Trophoblast cell (in vitro differentiated cells and primary cell): Measurements from ENCODE around the gene WRNIP1.

ENCODE experiments used
- DNase-seq, 2 donors: peaks; one replicate each; pipeline ENCODE4 v3.0.0-alpha.2; 2016
- H2AFZ ChIP-seq: 2 replicates; pipeline ENCODE4 v1.6.1; 2013; ENCODE audit warnings: low read length, moderate library complexity, mild to moderate bottlenecking; ENCODE audit not compliant: insufficient read depth, poor library complexity
- H2AK5ac ChIP-seq: 2 replicates; pipeline ENCODE4 v1.6.1; 2013; ENCODE audit warnings: mild to moderate bottlenecking, low read length
- H2BK120ac ChIP-seq: 2 replicates; pipeline ENCODE4 v1.6.1; 2013; ENCODE audit warnings: low read length, mild to moderate bottlenecking, moderate library complexity; ENCODE audit not compliant: insufficient read depth, poor library complexity
- H2BK12ac ChIP-seq: 2 replicates; pipeline ENCODE4 v1.6.1; 2013; ENCODE audit warnings: mild to moderate bottlenecking, low read length, moderate library complexity
- H2BK5ac ChIP-seq: 2 replicates; pipeline ENCODE4 v1.6.1; 2013; ENCODE audit warnings: low read length, low read depth, moderate library complexity, mild to moderate bottlenecking; ENCODE audit not compliant: poor library complexity
- H3K14ac ChIP-seq: 2 replicates; pipeline ENCODE4 v1.6.1; 2013; ENCODE audit warnings: mild to moderate bottlenecking, low read length
- H3K18ac ChIP-seq: 2 replicates; pipeline ENCODE4 v1.6.1; 2013; ENCODE audit warnings: mild to moderate bottlenecking, low read length
- H3K23ac ChIP-seq: 2 replicates; pipeline ENCODE4 v1.6.1; 2013; ENCODE audit warnings: low read length
- H3K27ac ChIP-seq: 2 replicates; pipeline ENCODE4 v1.5.1; 2013; ENCODE audit warnings: low read depth, mild to moderate bottlenecking, inconsistent platforms, low read length, moderate library complexity
- H3K27me3 ChIP-seq: 2 replicates; pipeline ENCODE4 v1.6.1; 2013; ENCODE audit warnings: inconsistent platforms, mild to moderate bottlenecking, low read length, moderate library complexity; ENCODE audit not compliant: insufficient read depth
- H3K36me3 ChIP-seq, 2 experiments: 1 replicate in 1 of 2; 2 replicates in 1 of 2; pipeline ENCODE4 v1.6.1; 2013; ENCODE audit warnings: low read length in 2 of 2, mild to moderate bottlenecking in 2 of 2, moderate library complexity in 1 of 2; ENCODE audit not compliant: insufficient read depth in 2 of 2, control insufficient read depth in 1 of 2
- H3K4ac ChIP-seq: 2 replicates; pipeline ENCODE4 v1.6.1; 2013; ENCODE audit warnings: low read depth, mild to moderate bottlenecking, low read length, moderate library complexity
- H3K4me1 ChIP-seq, 2 experiments: 1 replicate in 1 of 2; 2 replicates in 1 of 2; pipeline ENCODE4 v1.6.1; 2013; ENCODE audit warnings: low read length in 2 of 2, mild to moderate bottlenecking in 2 of 2, moderate library complexity in 1 of 2; ENCODE audit not compliant: insufficient read depth in 2 of 2, control insufficient read depth in 1 of 2
- H3K4me2 ChIP-seq: 2 replicates; pipeline ENCODE4 v1.6.1; 2013; ENCODE audit warnings: inconsistent platforms, mild to moderate bottlenecking, low read length, moderate library complexity
- H3K4me3 ChIP-seq: 2 replicates; pipeline ENCODE4 v1.5.1; 2013; ENCODE audit warnings: mild to moderate bottlenecking, low read depth, low read length, inconsistent platforms
- H3K79me1 ChIP-seq: one replicate; pipeline ENCODE4 v1.6.1; 2013; ENCODE audit warnings: low read length
- H3K79me2 ChIP-seq: 2 replicates; pipeline ENCODE4 v1.6.1; 2013; ENCODE audit warnings: low read length, mild to moderate bottlenecking; ENCODE audit not compliant: control insufficient read depth, insufficient read depth, poor library complexity
- H3K9ac ChIP-seq: 2 replicates; pipeline ENCODE4 v1.6.1; 2013; ENCODE audit warnings: mild to moderate bottlenecking, low read length
- H3K9me3 ChIP-seq: 2 replicates; pipeline ENCODE4 v1.6.1; 2013; ENCODE audit warnings: low read depth, mild to moderate bottlenecking, control low read depth, inconsistent platforms, low read length; ENCODE audit not compliant: insufficient read depth
- H4K12ac ChIP-seq: 2 replicates; pipeline ENCODE4 v1.6.1; 2013; ENCODE audit warnings: low read depth, mild to moderate bottlenecking, low read length, moderate library complexity
- H4K8ac ChIP-seq: 2 replicates; pipeline ENCODE4 v1.6.1; 2013; ENCODE audit warnings: low read depth, mild to moderate bottlenecking, low read length, moderate library complexity
- H4K91ac ChIP-seq: one replicate; pipeline ENCODE4 v1.6.1; 2013; ENCODE audit warnings: low read depth, mild to moderate bottlenecking, low read length, moderate library complexity
- WGBS: extraction: QIAGEN DNeasy Blood & Tissue Kit; methylation state at CpG from one replicate; pipeline ENCODE4 v1.1.7; 2013; ENCODE audit warnings: missing lambda C conversion rate; ENCODE audit not compliant: insufficient read length, insufficient coverage; ENCODE audit errors: extremely low coverage; 5-methylcytosine and 5-hydroxymethylcytosine counted together

Gene WRNIP1

DNA sequence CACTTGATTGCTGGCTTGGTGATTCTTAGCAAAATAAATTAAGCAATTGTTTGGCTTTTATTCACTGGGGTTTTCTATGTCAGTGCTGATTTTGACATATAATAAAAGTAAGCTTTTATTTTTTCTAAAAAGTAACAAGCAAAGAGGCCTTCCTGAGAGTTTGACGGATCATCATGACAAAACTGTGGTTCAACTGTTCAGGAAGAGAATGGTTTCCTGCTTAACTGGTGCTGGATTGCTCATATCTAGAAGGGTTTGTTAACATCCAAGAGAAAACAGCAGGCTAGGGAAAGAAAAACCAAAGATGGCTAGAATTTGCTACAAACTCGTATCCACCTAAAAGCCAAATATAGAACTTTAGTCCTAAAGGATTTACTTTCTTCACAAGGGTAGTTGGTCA is 55.2 kb downstream of the WRNIP1 start:
- Histone ChIP-seq H3K9me3 (no peaks in the 10 kb centered on the region), H3K79me2 (no peaks in the 10 kb centered on the region), H3K4me2 (no peak overlapping the region), H2AK5ac (no peak overlapping the region), H3K4ac (no peak overlapping the region), H3K27me3 (no peaks in the 10 kb centered on the region), H3K27ac (no peak overlapping the region), H2BK12ac (no peak overlapping the region), H4K12ac (no peak overlapping the region), H4K91ac (no peak overlapping the region), H4K8ac (no peak overlapping the region), H3K18ac (no peak overlapping the region), H2BK5ac (no peak overlapping the region), H3K9ac (no peak overlapping the region), H3K79me1 (no peaks in the 10 kb centered on the region), H3K36me3 (no peaks in the 10 kb centered on the region), H2AFZ (no peak overlapping the region), H3K23ac (no peak overlapping the region), H3K4me3 (no peak overlapping the region), H3K4me1 (no peaks in the 10 kb centered on the region), H3K14ac (no peak overlapping the region), H2BK120ac (no peak overlapping the region)
- WGBS: no CpG with 5 or more reads among the region's 2 CpGs
- DNase-seq: no peak

DNA sequence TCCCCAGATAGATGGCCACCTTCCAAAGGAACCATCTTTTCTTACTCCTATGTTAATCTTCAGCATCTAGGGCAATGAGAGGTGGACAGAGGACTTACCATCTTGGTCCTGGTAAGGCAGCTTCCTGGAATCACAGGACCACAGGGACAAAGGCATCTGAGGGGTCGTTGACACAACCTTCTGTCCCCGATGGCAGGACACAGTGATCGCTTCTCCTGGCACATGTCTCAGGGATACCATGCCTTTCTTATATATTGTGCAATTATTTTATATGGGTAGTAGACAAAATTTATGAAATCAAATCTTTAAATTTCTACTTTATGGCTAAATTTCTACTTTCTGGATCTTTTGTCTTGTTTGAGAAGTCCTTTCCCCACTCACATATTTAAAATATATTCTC is 56.4 kb downstream of the WRNIP1 start:
- Histone ChIP-seq H3K4me2 (no peak overlapping the region), H3K4me3 (no peak overlapping the region), H3K79me2 (no peaks in the 10 kb centered on the region), H3K9ac (no peak overlapping the region), H3K27ac (no peak overlapping the region), H2AFZ (no peak overlapping the region), H3K4me1 (no peaks in the 10 kb centered on the region), H2BK5ac (no peak overlapping the region), H3K14ac (no peak overlapping the region), H4K8ac (no peak overlapping the region), H3K36me3 (no peaks in the 10 kb centered on the region), H4K12ac (no peak overlapping the region), H3K18ac (no peak overlapping the region), H3K79me1 (no peaks in the 10 kb centered on the region), H2BK120ac (no peak overlapping the region), H3K4ac (no peak overlapping the region), H3K27me3 (no peaks in the 10 kb centered on the region), H2BK12ac (no peak overlapping the region), H4K91ac (no peak overlapping the region), H3K23ac (no peak overlapping the region), H2AK5ac (no peak overlapping the region), H3K9me3 (no peaks in the 10 kb centered on the region)
- no CpG with 5 or more reads among the region's 3 CpGs for WGBS
- DNase-seq: no peak

DNA sequence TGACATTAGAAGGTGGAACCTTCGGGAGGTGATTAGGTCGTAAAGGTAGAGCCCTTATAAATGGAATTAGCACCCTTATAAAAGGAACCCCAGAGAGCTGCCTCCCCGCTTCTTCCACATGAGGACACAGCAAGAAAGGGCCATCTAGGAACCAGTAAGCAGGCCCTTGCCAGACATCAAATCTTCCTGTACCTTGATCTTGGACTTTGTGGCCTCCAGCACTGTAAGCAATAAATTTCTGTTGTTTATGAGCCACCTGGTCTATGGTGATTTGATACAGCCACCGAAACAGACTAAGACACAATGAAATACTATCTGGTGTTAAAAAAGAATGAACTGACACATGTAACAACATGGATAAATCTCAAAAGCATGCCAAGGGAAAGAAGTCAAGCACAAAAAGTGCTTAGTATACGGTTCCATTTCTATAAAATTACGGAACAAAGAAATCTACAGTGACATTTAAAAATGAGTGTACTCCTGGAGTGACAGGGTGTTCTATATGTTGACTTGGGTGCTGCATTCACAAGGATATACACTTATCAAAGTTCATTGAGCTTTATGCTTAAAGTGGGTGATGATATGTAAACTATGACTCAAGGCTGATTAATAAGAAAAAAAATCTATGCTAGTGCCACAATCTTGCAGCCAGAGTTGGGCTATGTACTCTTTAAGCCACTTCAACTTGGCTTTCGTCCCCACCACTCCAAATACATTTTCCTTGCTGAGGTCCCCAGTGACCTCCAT is 58.1 kb downstream of the WRNIP1 start:
- Histone ChIP-seq H2BK12ac (no peak overlapping the region), H3K27ac (no peak overlapping the region), H3K4me3 (no peak overlapping the region), H3K79me2 (no peaks in the 10 kb centered on the region), H2BK120ac (no peak overlapping the region), H3K9ac (no peak overlapping the region), H3K4me1 (no peaks in the 10 kb centered on the region), H4K8ac (no peak overlapping the region), H4K12ac (no peak overlapping the region), H3K4me2 (no peak overlapping the region), H3K18ac (no peak overlapping the region), H2AFZ (no peak overlapping the region), H4K91ac (no peak overlapping the region), H3K14ac (no peak overlapping the region), H3K4ac (no peak overlapping the region), H2BK5ac (no peak overlapping the region), H3K36me3 (no peaks in the 10 kb centered on the region), H3K79me1 (no peaks in the 10 kb centered on the region), H3K27me3 (no peaks in the 10 kb centered on the region), H3K23ac (peak overlapping the region; percentile 46), H2AK5ac (no peak overlapping the region), H3K9me3 (no peaks in the 10 kb centered on the region)
- no peak for DNase-seq
- no CpG with 5 or more reads among the region's 7 CpGs for WGBS

DNA sequence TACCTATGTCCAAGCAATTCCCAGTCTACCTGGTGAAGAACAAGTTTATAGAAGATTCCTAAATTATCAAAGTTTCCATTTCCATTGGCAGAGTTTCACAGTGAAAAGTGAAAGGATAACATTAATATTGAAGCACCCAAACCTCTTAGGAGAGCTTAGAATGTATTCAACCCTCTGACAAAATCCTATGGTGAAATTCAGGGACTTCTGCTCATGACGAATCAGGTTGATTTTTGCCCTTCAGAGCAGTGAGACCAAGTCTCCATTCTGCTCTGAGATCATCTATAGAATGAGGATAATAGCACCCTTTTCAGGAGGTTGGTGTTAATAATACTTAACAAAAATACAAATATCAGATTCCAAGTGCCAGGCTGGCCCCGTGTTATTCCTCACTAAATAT is 60.9 kb downstream of the WRNIP1 start:
- Histone ChIP-seq H3K79me2 (no peaks in the 10 kb centered on the region), H3K27ac (no peak overlapping the region), H3K4ac (no peak overlapping the region), H4K12ac (no peak overlapping the region), H3K79me1 (no peaks in the 10 kb centered on the region), H3K4me2 (no peak overlapping the region), H4K8ac (no peak overlapping the region), H3K36me3 (no peaks in the 10 kb centered on the region), H3K23ac (no peak overlapping the region), H3K4me1 (no peaks in the 10 kb centered on the region), H2BK120ac (no peak overlapping the region), H4K91ac (no peak overlapping the region), H3K18ac (no peak overlapping the region), H2BK12ac (no peak overlapping the region), H3K4me3 (no peak overlapping the region), H2BK5ac (no peak overlapping the region), H2AFZ (no peak overlapping the region), H3K14ac (no peak overlapping the region), H3K27me3 (no peaks in the 10 kb centered on the region), H3K9me3 (no peaks in the 10 kb centered on the region), H3K9ac (no peak overlapping the region), H2AK5ac (no peak overlapping the region)
- no CpG with 5 or more reads among the region's 2 CpGs for WGBS
- no peak for DNase-seq
